DMS53 treated with DMSO at 0.1 percent for 48 hours (cell line): ENCODE data around the gene CDH4.

Experiments
- DNase-seq: peaks from one replicate; lab custom pipeline; 2025; ENCODE audit not compliant: unreplicated experiment; lab: John Stamatoyannopoulos, UW

CDH4 gene

DNA sequence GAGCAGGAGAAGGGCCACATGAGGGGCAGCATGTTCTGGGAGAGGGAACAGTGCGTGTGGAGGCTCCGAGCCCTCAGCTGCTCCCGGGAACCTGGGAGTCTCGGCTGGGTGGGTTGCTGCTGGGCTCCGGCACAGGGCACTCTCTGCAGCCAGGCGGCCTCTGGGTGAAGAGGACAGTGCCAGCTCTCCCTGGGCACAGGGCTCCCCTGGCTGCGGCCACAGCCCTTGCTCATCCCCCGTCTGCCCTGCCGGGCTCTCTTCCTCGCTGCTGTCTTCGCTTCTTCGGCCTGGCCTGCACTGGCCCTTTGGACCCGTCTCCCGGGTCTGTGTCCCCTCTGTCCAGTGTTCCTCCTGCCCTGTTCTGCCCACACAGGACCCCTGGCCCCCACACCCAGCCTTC is 48.2 kb downstream of the CDH4 start:
- DNase-seq: no peak

- no peak for DNase-seq
These were observed 48.6 kb downstream of the CDH4 start for GRCh38 chr20:61300709-61301108.

GRCh38 chr20:61301711-61302525 is 49.9 kb downstream of the CDH4 start:
- no peak for DNase-seq

GRCh38 chr20:61303217-61303616 is 51.2 kb downstream of the CDH4 start:
- DNase-seq: no peak

GRCh38 chr20:61303675-61304074 is 51.6 kb downstream of the CDH4 start:
- DNase-seq: no peak

GRCh38 chr20:61304750-61305149 is 52.7 kb downstream of the CDH4 start:
- no peak for DNase-seq

GRCh38 chr20:61306937-61307475 is 54.9 kb downstream of the CDH4 start:
- DNase-seq: no peak

- DNase-seq: no peak
These were observed 55.8 kb downstream of the CDH4 start for GRCh38 chr20:61307686-61308476.

- DNase-seq: no peak
These were observed 56.4 kb downstream of the CDH4 start for GRCh38 chr20:61308477-61308774.

DNA sequence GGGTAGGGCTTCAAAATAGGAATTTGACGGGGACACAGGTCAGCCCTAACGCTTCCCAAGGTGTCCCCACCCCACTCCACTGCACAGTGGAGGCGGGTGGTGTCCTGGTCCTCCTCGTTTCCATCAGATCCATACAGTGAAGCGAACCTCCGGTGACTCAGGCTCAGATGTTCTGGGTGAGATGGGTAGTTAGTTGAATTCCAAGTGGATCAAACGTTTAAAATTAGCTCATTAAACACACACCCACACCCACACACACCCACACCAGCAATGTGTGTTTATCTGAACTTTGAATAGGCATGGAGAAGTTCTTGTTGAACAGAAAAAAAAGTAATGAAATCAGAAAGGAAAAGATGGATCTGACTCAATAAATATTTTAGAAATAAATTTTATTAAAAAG is 58.9 kb downstream of the CDH4 start:
- no peak for DNase-seq

GRCh38 chr20:61311656-61312387 is 59.8 kb downstream of the CDH4 start:
- no peak for DNase-seq

DNA sequence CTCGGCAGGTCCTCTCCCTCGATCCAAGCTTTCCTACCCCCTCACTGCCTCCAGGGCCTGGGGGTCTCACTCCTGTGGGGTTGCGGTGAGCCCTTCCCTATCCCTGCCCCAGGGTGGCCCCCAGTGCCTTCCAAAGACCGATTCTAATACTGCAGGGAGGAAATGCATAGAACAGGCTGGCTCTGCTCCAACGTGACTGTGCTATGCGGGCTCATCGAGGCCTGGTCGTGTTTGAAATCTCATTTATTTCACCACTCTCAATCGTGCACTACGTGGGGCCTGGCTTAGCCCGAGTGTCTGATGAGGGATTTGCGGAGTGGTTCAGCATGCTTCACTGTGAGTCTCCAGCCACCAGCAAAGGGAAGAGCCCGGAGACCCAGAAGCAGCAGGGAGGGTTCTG is 60.9 kb downstream of the CDH4 start:
- no peak for DNase-seq

- no peak for DNase-seq
These were observed 61.3 kb downstream of the CDH4 start for GRCh38 chr20:61313396-61313795.

- DNase-seq: no peak
These were observed 62.4 kb downstream of the CDH4 start for GRCh38 chr20:61314326-61315010.

- DNase-seq: no peak
These were observed 63.3 kb downstream of the CDH4 start for GRCh38 chr20:61315319-61315718.

DNA sequence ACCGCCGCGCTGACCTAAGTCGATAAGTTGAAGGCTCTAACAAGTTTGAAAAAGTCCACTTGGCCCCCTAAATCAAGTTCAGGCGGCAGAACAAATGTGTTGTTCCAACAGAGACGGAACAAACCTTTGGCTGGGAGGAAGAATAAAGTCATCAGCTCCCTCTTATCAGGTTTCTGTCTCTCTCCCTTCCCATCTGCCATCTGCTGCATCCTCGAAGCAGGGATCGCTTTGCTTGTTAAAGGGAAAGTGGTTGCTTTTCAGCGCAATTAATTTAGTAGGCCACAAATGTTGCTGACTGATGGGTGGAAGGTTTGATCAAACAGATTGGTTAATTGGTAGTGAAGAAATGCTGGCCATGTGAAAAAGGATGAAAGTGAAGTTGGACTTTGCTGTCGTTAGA is 64.3 kb downstream of the CDH4 start:
- DNase-seq: no peak

DNA sequence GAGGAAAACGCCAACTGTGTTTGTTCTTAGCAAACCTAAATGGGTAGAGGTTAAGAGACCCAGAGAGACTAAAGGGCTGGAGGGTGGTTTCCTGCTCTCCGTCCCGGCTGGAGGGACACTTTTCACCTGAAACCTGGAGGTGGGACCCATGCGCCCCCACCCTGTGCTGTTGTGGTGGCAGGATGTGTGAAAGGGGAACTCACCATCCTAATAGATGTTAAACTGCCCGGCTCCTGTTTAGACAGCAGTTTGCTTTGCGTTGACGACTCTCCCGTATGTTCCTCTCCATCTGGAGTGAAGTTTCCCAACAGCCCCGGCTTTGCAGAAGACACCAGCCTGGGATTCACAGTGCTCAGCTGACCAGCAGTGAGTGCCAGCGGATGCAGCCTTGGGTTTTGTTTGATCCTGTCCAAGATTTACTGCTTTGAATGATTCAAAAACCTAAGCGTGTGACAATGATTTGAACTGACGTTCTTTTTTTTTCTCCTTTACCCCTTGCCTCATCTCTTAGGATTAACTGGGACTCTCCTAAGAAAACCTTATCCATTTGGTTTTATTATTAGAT is 66.0 kb downstream of the CDH4 start:
- no peak for DNase-seq

GRCh38 chr20:61320691-61321425 is 68.8 kb downstream of the CDH4 start:
- DNase-seq: no peak

- DNase-seq: no peak
These were observed 69.4 kb downstream of the CDH4 start for GRCh38 chr20:61321481-61321880.
